Activated CD4-positive, alpha-beta T cell treated with anti-CD3 and anti-CD28 coated beads, Interleukin-2, amount 50 U/mL, for 48 hours (primary cell): ENCODE data around the gene TMEM94.
A peak's percentile ranks its signal among the peaks of the same experiment; 100 is the strongest.
"Not testable (repeated sequence)": the region's sequence is repeated elsewhere in the genome, so short reads cannot be mapped to it uniquely, and the experiment has no call there.

ENCODE experiments used
- DNase-seq, 2 experiments: peaks; one replicate each; pipeline ENCODE4 v3.0.0-alpha.2; 2020

The TMEM94 gene

DNA sequence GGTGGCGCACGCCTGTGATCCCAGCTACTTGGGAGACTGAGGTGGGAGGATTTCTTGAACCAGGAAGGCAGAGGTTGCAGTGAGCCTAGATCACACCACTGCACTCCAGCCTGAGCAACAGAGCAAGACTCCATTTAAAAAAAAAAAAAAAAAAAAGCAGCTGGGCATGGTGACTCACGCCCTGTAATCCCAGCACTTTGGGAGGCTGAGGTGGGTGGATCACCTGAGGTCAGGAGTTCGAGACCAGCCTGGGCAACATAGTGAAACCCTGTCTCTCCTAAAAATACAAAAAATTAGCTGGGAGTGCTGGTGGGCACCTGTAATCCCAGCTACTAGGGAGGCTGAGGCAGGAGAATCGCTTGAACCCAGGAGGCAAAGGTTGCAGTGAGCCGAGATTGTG lies 10.5 kb upstream of the TMEM94 start:
- not testable (repeated sequence) for DNase-seq

- no peak for DNase-seq
Observed at GRCh38 chr17:75447951-75448856, 8.2 kb upstream of the TMEM94 start.

GRCh38 chr17:75450270-75450669 lies 6.2 kb upstream of the TMEM94 start:
- no peak for DNase-seq

GRCh38 chr17:75454193-75454592 lies 2.2 kb upstream of the TMEM94 start:
- no peak for DNase-seq

GRCh38 chr17:75454672-75455071 lies 1.8 kb upstream of the TMEM94 start:
- not testable (repeated sequence) for DNase-seq

GRCh38 chr17:75456039-75456416 lies 407 bp upstream of the TMEM94 start:
- no peak for DNase-seq

DNA sequence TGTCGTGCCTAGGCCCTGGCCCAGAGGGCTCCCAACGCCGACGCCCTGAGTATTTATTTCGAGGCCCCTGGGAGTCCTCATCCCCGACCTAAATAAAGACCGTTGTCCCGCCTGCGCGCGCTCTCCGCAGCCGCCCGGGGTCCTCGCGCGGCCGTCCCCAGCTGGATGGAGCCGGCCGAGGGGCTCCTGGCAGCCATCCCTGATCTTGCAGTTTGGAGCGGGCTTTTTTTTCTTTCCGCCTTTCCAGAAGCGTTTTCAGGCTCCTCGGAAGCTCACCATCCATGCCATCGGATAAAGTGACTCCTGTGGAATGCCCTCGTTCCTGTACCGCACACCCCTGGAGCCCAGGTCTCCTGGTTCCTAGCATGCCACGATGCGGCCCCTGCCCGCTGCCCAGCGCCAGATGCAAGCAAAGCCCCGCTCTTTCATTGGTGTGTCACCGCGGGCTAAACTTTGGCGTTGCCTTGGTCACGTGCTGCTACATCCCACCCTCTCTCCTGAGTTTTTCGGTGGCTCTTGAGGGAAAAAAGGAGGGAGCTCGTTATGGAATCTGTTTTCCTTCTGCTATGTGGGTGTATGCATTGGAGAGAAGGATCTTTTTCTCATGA lies 716 bp downstream of the TMEM94 start:
- DNase-seq: peak; percentile 15 to 20

DNA sequence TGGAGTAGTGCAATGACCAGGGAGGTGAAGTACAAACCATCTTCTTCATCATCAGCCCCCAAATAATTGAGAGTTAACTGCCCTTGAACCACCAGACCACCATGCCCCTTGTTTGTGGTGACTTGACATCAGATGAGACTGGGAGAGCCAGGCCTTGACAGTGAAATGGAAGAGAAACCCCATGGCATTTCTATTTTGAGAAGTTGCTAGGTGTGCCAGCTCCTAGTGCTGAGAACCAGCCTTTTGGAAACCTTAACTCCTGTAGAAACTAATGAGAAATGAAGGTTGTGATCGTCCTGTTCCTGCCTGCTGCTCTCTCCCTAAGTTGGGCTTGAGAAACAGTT lies 2.8 kb downstream of the TMEM94 start:
- DNase-seq: no peak

GRCh38 chr17:75459590-75460267 lies 3.3 kb downstream of the TMEM94 start:
- no peak for DNase-seq

GRCh38 chr17:75460295-75460694 lies 3.9 kb downstream of the TMEM94 start:
- DNase-seq: no peak

DNA sequence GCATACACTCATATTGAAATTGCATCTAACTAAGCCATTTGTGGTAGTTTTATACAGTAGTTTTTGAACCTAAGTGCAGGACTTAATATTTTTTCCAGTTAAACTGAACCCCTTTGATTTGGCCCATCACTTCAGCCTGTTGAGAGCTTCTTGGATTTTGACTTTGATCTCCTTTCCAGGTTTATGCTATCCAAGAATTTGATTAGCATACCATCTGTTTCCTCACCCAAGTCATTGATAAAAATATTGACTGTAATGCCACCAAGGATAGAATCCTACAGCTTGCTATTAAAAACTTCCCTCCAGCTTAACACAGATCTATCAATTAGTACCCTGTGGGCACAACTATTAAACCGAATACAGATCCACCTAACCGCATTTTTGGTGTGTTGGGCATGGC lies 7.2 kb downstream of the TMEM94 start:
- DNase-seq: no peak

GRCh38 chr17:75465039-75465438 lies 8.6 kb downstream of the TMEM94 start:
- DNase-seq: no peak

DNA sequence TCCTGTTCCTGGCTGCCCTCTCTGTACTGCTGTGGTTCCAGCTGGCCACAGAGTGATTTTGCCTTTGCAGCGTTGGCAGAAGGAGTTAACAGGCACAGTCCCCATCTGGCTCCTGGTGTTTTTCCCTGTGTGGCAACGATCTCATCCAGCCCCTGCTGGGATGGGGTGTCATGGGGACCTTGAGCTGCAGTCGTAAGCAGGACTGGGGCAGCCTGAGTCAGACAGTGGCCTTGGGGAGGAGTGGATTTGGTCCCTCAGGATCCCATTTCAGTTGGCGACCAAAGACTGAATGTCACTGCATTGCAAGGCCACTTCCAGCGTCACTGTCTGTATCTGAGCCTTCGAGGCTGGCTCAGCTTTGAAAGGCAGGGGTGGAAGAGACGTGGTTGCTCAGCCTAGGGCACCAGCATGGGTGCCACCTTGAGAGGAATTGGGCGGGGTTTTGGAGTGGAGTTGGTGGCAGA lies 11.9 kb downstream of the TMEM94 start:
- no peak for DNase-seq

DNA sequence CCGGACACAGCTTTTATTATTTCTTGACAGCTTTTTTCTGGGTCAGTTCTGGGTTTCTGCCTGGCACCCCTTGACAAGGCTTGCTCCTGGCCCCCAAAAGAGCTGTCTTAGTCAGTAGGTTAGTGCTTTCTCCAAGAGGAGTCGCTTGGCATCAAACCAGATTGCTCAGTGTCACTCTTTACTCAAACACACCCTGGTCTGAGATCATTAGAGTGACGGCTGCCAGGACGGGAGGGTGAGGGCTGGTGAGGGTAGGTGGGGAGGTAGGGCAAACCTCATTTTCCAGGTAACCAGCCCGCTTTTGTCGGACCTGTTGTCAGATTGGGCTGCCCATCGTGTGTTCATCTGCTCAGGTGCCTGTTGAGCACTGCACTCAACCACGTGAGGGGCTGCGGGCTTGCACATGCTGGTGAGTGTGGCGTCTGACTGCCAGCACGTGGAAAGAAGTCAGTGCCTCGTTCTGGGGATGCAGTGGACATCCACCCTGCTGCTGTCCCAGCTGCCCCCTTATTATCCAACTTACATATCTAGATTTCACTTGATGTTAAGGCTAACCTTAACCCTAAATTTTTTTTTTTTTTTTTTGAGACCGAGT lies 12.4 kb downstream of the TMEM94 start:
- no peak for DNase-seq

DNA sequence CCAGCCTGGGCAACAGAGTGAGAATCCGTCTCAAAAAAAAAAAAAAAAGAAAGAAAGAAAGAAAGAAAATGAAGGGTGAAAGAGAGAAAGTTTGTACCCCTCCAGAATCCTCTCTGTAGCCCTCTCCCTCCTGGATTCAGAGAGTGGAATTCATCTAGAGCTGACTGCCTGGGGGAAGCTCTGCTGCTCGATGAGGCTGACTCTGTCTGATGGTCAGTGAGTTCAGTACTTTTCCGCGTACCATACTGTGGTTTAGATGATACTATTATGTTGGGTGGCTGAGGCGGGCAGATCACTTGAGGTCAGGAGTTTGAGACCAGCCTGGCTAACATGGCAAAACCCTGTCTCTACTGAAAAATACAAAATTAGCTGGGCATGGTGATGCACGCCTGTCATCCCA lies 14.8 kb downstream of the TMEM94 start:
- no peak for DNase-seq

- no peak for DNase-seq
Observed at GRCh38 chr17:75472119-75472518, 15.7 kb downstream of the TMEM94 start.

- no peak for DNase-seq
Observed at GRCh38 chr17:75473246-75473645, 16.8 kb downstream of the TMEM94 start.

DNA sequence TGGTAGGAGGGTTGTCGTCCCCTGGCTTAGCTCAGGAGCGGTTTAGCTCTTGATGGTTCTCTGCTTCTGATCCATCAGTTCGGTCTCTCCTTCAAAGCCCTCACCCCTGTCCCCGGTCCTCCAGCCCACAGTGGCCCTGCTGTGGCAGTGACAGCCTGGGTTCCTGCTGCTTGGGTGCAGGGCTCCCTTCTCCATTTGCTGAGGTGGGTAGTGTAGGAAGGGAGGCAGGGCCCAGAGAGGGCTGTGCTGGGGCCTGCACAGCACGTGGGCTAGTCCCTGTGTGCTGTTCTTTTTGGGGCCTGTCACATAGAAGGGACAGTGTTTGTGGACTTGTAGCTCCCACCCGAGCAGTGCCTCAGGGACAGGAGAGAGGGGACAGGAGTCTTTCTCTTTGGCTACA lies 18.3 kb downstream of the TMEM94 start:
- DNase-seq: no peak

- DNase-seq: no peak
Observed at GRCh38 chr17:75475144-75475835, 18.9 kb downstream of the TMEM94 start.

DNA sequence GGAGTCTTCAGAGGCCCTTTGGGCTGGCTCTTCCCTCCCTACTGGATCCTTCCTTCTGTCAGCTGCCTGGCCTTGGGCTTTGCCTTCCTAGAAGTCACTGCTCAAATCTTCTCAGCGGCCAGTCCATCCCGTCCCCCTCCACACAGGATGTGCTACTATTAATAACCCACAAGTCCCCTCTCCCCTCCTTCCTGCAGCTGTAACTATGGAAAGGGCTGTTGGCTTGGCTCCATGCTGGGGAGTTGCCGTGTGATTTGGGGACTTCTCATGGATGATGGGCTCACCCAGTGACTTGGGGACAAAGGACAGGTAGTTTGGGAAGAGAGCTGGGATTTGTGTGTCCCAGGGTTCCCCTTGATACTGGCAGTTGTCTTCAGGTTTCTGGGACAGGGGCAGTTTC lies 19.4 kb downstream of the TMEM94 start:
- DNase-seq: no peak

DNA sequence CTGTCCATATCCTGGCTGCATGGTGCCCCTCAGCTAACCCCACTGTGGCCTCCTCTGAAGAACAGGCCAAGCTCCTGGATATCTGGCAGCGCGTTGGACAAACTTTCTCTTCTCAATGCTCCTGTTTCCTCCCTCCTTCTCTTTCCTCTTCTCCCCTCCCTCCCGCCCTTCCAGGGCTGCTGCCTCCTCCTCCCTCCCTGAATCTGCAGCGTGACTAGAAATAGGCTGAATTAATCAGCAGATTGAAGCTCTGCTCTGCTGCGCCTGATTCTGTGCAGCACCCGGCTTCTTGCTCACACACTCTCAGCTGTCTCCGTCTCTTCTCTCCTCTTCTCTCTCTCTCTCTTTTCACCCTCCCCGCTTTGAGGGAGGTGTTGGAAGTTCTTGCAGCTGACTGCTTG lies 19.8 kb downstream of the TMEM94 start:
- no peak for DNase-seq

DNA sequence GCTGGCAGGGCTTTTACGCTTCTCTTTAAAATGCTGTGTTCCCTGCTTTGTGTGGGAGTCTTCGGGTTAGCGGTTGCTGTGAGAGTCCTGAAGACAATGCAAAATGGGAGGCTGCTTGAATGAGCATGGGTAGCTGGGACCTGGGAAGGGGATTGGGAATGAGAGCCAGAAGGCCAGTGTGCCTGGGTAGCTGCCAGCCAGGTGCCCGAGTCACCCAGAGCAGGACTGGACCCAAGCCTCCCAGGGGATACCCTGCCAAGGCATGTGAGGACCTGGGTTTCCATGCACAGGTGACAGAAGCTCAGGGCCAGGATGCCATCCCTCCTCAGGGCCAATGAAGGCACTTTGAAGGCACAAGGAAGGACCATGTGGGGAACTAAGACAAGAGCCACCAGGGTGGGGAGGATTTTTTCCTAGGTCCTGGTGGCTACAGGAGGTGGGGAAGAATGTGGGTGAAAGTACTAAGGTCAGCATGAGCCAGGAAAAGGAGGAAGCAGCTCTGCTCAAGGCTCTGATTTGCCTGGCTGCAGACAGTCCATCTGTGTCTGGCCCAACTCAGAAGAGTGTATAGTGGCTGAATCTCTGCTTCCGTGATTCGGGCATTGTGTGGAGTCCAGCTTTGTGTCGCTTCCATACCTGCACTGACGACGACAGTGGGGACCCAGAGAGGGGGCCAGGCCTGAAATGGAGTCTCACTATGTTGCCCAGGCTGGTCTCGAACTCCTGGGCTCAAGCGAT lies 20.5 kb downstream of the TMEM94 start:
- DNase-seq: no peak
